Activated T-cell treated with anti-CD3 and anti-CD28 coated beads for 4 hours (primary cell): ENCODE results near the gene MAGEB1.

Source experiments
- DNase-seq: peaks from one replicate; pipeline ENCODE4 v3.0.0-alpha.2; 2020

MAGEB1 gene

GRCh38 chrX:30246769-30247489 is at the start of gene MAGEB1:
Gene MAGEB1, plus strand, starts transcription at chrX:30247146. Its CDS starts 3,348 bp downstream, at chrX:30250494.
- no peak for DNase-seq

GRCh38 chrX:30212172-30212571 is 34.8 kb upstream of the MAGEB1 start:
- no peak for DNase-seq

GRCh38 chrX:30215357-30215843 is 31.5 kb upstream of the MAGEB1 start, which contains the start of gene MAGEB2:
Gene MAGEB2, plus strand, starts transcription at chrX:30215563. Its CDS starts 3,018 bp downstream, at chrX:30218581.
- no peak for DNase-seq

GRCh38 chrX:30217465-30217864 is 29.5 kb upstream of the MAGEB1 start:
- DNase-seq: no peak

- DNase-seq: no peak
Observed at GRCh38 chrX:30219372-30219771, 27.6 kb upstream of the MAGEB1 start.

- DNase-seq: no peak
Observed at GRCh38 chrX:30220661-30221060, 26.3 kb upstream of the MAGEB1 start.

GRCh38 chrX:30224536-30224935 is 22.4 kb upstream of the MAGEB1 start:
- no peak for DNase-seq

GRCh38 chrX:30228526-30228925 is 18.4 kb upstream of the MAGEB1 start:
- no peak for DNase-seq

- DNase-seq: no peak
Observed at GRCh38 chrX:30230395-30230794, 16.6 kb upstream of the MAGEB1 start, which contains the start of gene MAGEB3. Gene MAGEB3, plus strand, starts transcription at chrX:30230657. Its CDS starts 5,268 bp downstream, at chrX:30235925.

- no peak for DNase-seq
Observed at GRCh38 chrX:30241724-30242415, 5.1 kb upstream of the MAGEB1 start, which contains the start of gene MAGEB4. Gene MAGEB4, plus strand, starts transcription at chrX:30242000. Its CDS starts 136 bp downstream, at chrX:30242136.

GRCh38 chrX:30248854-30249253 is 1.9 kb downstream of the MAGEB1 start:
- DNase-seq: no peak

- DNase-seq: no peak
Observed at GRCh38 chrX:30253257-30253656, 6.3 kb downstream of the MAGEB1 start.

GRCh38 chrX:30259927-30260326 is 13.0 kb downstream of the MAGEB1 start:
- DNase-seq: no peak

GRCh38 chrX:30261012-30261411 is 14.1 kb downstream of the MAGEB1 start:
- DNase-seq: no peak

GRCh38 chrX:30262763-30263162 is 15.8 kb downstream of the MAGEB1 start:
- DNase-seq: no peak

GRCh38 chrX:30270639-30271038 is 23.7 kb downstream of the MAGEB1 start:
- no peak for DNase-seq

GRCh38 chrX:30275498-30275897 is 28.6 kb downstream of the MAGEB1 start:
- no peak for DNase-seq

GRCh38 chrX:30278365-30278764 is 31.4 kb downstream of the MAGEB1 start:
- DNase-seq: no peak

- DNase-seq: no peak
Observed at GRCh38 chrX:30280428-30280827, 33.5 kb downstream of the MAGEB1 start.

GRCh38 chrX:30282527-30282926 is 35.6 kb downstream of the MAGEB1 start:
- no peak for DNase-seq

- DNase-seq: no peak
Observed at GRCh38 chrX:30283456-30284200, 36.7 kb downstream of the MAGEB1 start.

- DNase-seq: no peak
Observed at GRCh38 chrX:30296408-30297254, 49.7 kb downstream of the MAGEB1 start.
